ENCODE data around the gene LMNTD2.
"Not testable (repeated sequence)": the region's sequence is repeated elsewhere in the genome, so short reads cannot be mapped to it uniquely, and the experiment has no call there.

The LMNTD2 gene

GRCh38 chr11:587978-588380 lies 27.4 kb upstream of the LMNTD2 start:
- DNase-seq (ENCODE audit: low read depth in 3 of 3, low spot score in 1 of 3): peak; percentile 30 to 47 (median 32)

- no peak for DNase-seq (ENCODE audit: low read depth in 3 of 3, low spot score in 1 of 3)
Measured at GRCh38 chr11:587546-587945, 27.0 kb upstream of the LMNTD2 start.

GRCh38 chr11:586376-587316 lies 26.1 kb upstream of the LMNTD2 start:
- DNase-seq (ENCODE audit: low read depth in 3 of 3, low spot score in 1 of 3): no peak

GRCh38 chr11:584287-584686 lies 23.7 kb upstream of the LMNTD2 start:
- no peak for DNase-seq (ENCODE audit: low read depth in 3 of 3, low spot score in 1 of 3)

GRCh38 chr11:581752-582151 lies 21.2 kb upstream of the LMNTD2 start:
- DNase-seq (ENCODE audit: low read depth in 3 of 3, low spot score in 1 of 3): no peak

- DNase-seq (ENCODE audit: low read depth in 3 of 3, low spot score in 1 of 3): no peak
Measured at GRCh38 chr11:581342-581741, 20.8 kb upstream of the LMNTD2 start.

- DNase-seq (ENCODE audit: low read depth in 3 of 3, low spot score in 1 of 3): no peak
Measured at GRCh38 chr11:579830-580601, 19.5 kb upstream of the LMNTD2 start.

GRCh38 chr11:578276-579035 lies 17.9 kb upstream of the LMNTD2 start:
- DNase-seq (ENCODE audit: low read depth in 3 of 3, low spot score in 1 of 3): no peak

GRCh38 chr11:577611-577894 lies 17.0 kb upstream of the LMNTD2 start:
- DNase-seq (ENCODE audit: low read depth in 3 of 3, low spot score in 1 of 3): no peak

GRCh38 chr11:576811-577610 lies 16.5 kb upstream of the LMNTD2 start:
- no peak for DNase-seq (ENCODE audit: low read depth in 3 of 3, low spot score in 1 of 3)

- peak; percentile 91 to 95 (median 94) for DNase-seq (ENCODE audit: low read depth in 3 of 3, low spot score in 1 of 3)
Measured at GRCh38 chr11:575996-576768, 15.6 kb upstream of the LMNTD2 start, which contains the start of gene PHRF1. Gene PHRF1, plus strand, starts transcription at chr11:576470. Its CDS starts 5,043 bp downstream, at chr11:581513.

GRCh38 chr11:575313-575995 lies 14.9 kb upstream of the LMNTD2 start:
- DNase-seq (ENCODE audit: low read depth in 3 of 3, low spot score in 1 of 3): no peak

- no peak for DNase-seq (ENCODE audit: low read depth in 3 of 3, low spot score in 1 of 3)
Measured at GRCh38 chr11:574632-575312, 14.2 kb upstream of the LMNTD2 start.

GRCh38 chr11:574031-574570 lies 13.6 kb upstream of the LMNTD2 start:
- not testable (repeated sequence) for DNase-seq (ENCODE audit: low read depth in 3 of 3, low spot score in 1 of 3)

GRCh38 chr11:573146-573759 lies 12.7 kb upstream of the LMNTD2 start:
- DNase-seq (ENCODE audit: low read depth in 3 of 3, low spot score in 1 of 3): no peak

GRCh38 chr11:571802-572185 lies 11.3 kb upstream of the LMNTD2 start:
- DNase-seq (ENCODE audit: low read depth in 3 of 3, low spot score in 1 of 3): no peak

GRCh38 chr11:569158-569885 lies 8.8 kb upstream of the LMNTD2 start:
- DNase-seq (ENCODE audit: low read depth in 3 of 3, low spot score in 1 of 3): no peak

All from stimulated activated CD4-positive, alpha-beta T cell treated with anti-CD3 and anti-CD28 coated beads, TNF-alpha, amount 100 ng/mL, for 1 hour (primary cell).